GM21786 (cell line): Measurements from ENCODE around the gene SDF2.
"Not testable (repeated sequence)": the region's sequence is repeated elsewhere in the genome, so short reads cannot be mapped to it uniquely, and the experiment has no call there.

Source experiments
- ATAC-seq: cut with Tn5 transposase; IDR thresholded peaks from one replicate; pipeline ENCODE4 v1.9.1; 2021; ENCODE audit not compliant: unreplicated experiment

The SDF2 gene

GRCh38 chr17:28685366-28685765 is 23.7 kb upstream of the SDF2 start:
- no peak for ATAC-seq

DNA sequence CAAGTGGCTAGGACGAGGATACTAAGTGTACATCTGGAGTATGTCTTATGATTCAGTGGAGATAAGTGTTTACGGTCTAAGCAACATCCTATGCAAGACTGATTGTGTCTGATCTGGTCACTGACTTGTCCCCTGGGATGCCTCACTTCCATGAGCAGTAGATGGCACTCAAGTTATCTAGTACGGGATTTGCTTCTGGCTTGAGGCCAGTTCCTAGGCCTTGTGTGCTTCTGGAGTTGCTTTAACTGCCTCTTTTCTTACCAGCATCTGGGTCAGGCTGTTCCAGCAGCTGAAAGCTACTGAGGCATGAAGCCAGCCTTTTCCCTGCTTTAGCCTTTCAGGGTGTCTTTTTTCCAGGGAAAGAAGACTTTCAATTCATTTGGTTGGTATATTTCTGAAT is 23.3 kb upstream of the SDF2 start:
- no peak for ATAC-seq

- no peak for ATAC-seq
Observed at GRCh38 chr17:28682655-28683054, 20.9 kb upstream of the SDF2 start.

DNA sequence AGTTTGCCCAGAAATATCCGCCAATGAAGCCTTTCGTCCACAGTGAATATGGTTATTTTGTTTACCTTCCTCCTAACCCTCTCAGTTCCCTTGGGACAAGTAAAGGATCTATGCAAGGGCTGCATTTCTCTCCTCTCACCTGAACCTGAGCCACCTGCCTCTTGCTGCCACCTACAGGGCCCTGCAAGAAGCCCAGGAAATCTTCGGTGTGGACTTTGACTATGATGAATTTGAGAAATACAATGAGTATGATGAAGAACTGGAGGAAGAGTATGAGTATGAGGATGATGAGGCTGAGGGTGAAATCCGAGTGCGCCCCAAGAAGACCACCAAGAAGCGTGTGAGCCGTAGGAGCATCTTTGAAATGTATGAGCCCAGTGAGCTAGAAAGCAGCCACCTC is 14.3 kb upstream of the SDF2 start:
- no peak for ATAC-seq

- no peak for ATAC-seq
Observed at GRCh38 chr17:28675490-28675889, 13.8 kb upstream of the SDF2 start.

- no peak for ATAC-seq
Observed at GRCh38 chr17:28669918-28670317, 8.2 kb upstream of the SDF2 start.

DNA sequence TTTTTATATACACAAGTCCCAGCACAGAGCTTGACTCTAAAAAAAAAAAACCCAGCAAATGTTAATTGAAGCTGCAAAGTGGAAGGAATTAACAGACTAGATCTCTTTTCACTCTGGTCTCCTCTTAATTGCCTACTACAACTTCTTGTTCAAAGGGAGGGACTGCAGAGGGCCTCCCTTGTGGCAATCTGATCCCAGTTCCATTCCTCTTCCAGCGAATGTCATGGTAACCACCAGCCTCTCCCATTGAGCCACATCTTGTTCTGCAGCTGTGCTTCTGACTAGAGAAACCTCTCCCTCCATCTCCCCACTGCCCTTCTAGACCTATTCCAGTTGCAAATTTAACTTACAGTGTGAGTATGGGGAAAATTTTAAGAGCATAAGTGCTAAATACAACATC is 6.2 kb upstream of the SDF2 start:
- no peak for ATAC-seq

GRCh38 chr17:28665994-28666393 is 4.3 kb upstream of the SDF2 start:
- no peak for ATAC-seq

- no peak for ATAC-seq
Observed at GRCh38 chr17:28663723-28664122, 2.0 kb upstream of the SDF2 start.

GRCh38 chr17:28662527-28662829 is 772 bp upstream of the SDF2 start:
- ATAC-seq: no peak

GRCh38 chr17:28659497-28659881 is 2.2 kb downstream of the SDF2 start:
- not testable (repeated sequence) for ATAC-seq

DNA sequence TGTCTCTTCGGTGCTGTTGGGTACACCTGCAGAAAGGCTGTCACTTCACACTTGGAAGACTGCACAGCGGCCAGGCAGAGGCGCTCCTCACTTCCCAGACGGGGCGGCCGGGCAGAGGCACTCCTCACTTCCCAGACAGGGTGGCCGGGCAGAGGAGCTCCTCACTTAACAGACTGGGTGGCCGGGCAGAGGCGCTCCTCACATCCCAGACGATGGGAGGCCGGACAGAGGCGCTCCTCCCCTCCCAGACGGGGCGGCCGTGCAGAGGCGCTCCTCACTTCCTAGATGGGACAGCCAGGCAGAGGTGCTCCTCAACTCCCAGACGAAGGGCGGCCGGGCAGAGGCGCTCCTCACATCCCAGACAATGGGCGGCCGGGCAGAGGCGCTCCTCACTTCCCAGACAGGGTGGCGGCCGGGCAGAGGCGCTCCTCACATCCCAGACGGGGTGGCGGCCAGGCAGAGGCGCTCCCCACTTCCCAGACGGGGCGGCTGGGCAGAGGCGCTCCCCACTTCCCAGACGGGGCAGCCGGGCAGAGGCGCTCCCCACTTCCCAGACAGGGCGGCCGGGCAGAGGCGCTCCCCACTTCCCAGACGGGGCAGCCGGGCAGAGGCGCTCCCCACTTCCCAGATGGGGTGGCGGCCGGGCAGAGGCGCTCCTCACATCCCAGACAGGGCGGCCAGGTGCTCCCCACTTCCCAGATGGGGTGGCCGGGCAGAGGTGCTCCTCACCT is 2.8 kb downstream of the SDF2 start:
- not testable (repeated sequence) for ATAC-seq

DNA sequence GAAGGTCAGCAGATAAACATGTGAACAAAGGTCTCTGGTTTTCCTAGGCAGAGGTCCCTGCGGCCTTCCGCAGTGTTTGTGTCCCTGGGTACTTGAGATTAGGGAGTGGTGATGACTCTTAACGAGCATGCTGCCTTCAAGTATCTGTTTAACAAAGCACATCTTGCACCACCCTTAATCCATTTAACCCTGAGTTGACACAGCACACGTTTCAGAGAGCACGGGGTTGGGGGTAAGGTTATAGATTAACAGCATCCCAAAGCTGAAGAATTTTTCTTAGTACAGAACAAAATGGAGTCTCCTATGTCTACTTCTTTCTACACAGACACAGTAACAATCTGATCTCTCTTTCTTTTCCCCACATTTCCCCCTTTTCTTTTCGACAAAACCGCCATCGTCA is 3.4 kb downstream of the SDF2 start:
- ATAC-seq: not testable (repeated sequence)

DNA sequence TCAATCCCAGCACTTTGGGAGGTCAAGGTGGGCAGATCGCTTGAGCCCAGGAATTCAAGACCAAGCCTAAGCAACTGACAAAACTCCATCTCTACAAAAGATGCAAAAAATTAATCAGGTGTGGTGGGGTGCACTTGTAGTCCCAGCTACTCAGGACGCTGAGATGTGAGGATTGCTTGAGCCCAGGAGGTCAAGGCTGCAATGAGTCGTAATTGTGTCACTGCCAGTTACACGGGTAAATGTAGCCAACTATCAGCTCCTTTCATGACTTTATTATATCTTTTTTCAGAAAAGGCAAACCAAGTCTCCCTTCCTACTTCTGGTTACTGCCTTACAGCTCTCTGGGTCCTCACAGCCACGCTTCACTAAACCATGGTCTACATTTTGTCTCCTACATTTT is 4.0 kb downstream of the SDF2 start:
- ATAC-seq: no peak

DNA sequence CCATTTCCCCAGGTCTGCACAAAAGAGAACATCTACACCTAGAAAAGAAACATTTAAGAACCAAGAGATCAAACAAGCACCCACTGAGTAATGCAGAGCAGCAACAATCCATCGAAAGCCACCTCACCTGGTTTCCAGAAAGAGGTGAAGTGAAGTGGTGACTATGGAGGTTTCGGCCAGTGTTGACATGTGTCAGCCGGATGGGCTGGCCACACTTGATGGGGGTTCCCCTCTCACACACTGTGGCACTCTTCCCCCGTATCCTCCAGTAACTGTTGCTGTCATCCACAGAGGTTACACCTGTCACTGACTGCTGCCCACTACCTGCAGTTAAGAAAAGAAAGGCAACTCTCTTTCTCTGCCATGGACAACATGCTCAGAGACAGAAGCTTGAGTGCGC is 6.5 kb downstream of the SDF2 start:
- ATAC-seq: no peak

GRCh38 chr17:28648698-28649097 is 13.0 kb downstream of the SDF2 start:
- no peak for ATAC-seq

GRCh38 chr17:28646039-28646754 is 15.5 kb downstream of the SDF2 start:
- ATAC-seq: no peak

DNA sequence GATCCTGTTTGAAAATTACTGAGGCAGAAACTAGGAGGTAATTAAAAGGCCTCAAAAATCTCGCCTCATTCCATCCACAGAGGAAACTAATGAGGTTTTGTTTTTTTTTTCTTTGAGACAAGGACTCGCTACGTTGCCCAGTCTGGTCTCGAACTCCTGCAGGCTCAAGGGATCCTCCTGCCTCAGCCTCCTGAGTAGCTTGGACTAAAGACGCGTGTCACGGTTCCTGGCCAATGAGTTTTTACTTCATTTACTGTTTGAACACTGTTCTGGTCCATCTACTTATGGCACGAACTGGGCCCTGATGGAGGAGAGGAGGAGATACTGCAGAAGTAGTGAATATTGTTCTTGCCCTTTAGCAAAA is 16.1 kb downstream of the SDF2 start:
- ATAC-seq: no peak

DNA sequence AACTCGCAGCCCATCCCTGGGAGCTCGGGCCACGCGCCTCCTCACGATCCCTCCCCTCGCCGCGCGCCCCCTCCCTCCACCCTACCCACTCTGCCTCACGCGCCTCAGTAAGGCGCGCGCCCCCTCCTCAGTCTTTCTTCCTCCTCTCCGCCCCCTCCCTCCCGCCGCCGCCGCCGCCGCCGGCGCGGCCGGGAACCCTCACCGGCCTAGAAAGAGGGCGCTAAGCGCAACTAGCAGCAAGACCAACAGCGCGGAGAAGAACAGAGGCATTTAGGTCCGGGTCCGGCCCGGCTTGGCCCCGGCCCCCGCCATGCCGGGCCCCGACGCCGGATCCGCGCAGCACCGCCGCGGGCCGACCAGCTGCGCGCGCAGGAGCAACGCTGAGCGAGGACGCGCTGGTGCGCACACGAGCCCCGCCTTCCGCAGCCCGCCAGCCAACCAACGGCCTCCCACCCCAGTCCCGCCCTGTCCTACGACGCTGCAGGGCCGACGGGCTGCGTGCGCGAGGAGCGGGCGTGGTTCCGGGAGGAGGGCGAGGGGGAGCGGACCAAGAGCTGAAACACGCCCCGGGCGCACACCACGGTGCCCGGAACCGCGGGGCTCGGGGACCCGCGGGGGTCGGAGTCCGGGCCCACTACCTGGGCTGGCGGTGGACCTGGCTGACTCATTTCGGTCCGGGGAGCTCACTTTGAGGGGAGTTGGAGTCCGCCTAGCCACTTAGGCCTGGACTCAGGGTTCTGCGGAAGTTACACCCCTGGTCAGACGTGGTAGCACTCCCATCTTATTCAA is 16.7 kb downstream of the SDF2 start, which contains the start of gene BLTP2:
BLTP2 (minus strand) TSS at position 372 of the 789 bp plus-strand sequence; CDS start at position 270, 102 bp downstream.
- peak; percentile 94 for ATAC-seq

GRCh38 chr17:28643983-28644786 is 17.5 kb downstream of the SDF2 start:
- no peak for ATAC-seq

DNA sequence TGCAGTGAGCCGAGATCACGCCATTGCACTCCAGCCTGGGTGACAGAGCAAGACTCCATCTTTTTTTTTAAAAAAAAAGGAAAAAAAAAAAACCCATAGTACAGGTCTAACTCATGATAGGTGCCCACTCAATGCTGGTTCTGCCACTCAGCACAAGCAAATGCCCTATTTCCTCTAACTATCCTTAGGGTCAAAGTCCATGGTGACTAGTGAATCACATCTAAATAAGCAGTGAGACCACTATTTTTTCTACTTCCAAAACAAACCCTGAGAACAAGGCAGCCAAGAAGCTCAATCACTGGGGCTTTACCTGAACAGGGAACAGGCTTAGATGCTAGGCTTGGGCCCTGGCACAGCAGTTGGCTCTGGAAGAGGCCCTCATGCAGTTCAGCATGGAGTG is 20.1 kb downstream of the SDF2 start:
- no peak for ATAC-seq
